ENCODE measurements around the gene SESN1. TPM values are rescaled to one million over a fixed set of nuclear protein-coding genes. Genes with fewer than 3 reads are reported as not detected.

SESN1 gene
- total RNA-seq, 6 experiments from 2014 or later, result 8.7 to 17.1 (median 11.9) TPM

GRCh38 chr6:109082188-109082577 is 12.5 kb downstream of the SESN1 start:
- ATAC-seq, result peak; percentile 19 to 52 (median 42)
- TF ChIP-seq CTCF (IDR thresholded peaks at IDR 0.05), result no peak
- TF ChIP-seq POLR2A (IDR thresholded peaks at IDR 0.05), result no peak
- 89% methylated on average over 1 of the region's 1 CpG for WGBS (ENCODE audit: insufficient coverage, low coverage, low lambda C conversion rate, missing lambda C conversion rate)
- H3K36me3 ChIP-seq, result no peaks in the 10 kb centered on the region
- H3K4me1 ChIP-seq, result peaks cover 0 to under 1% (median 0%) of the 10 kb centered on the region in 4 donors
- no peak overlapping the region for H3K4me3 ChIP-seq
- intact Hi-C loops (cut with DNase I), result no loop called here
- H3K27ac ChIP-seq, result no peak overlapping the region
- H3K9me3 ChIP-seq, result no peaks in the 10 kb centered on the region
- no peak for DNase-seq
- H3K27me3 ChIP-seq, result no peaks in the 10 kb centered on the region

GRCh38 chr6:109081516-109082187 is 13.0 kb downstream of the SESN1 start:
- H3K4me3 ChIP-seq, result no peak overlapping the region
- H3K9me3 ChIP-seq, result no peaks in the 10 kb centered on the region
- 87% methylated on average over 4 of the region's 4 CpGs for WGBS (ENCODE audit: insufficient coverage, low coverage, low lambda C conversion rate, missing lambda C conversion rate)
- no peak for ATAC-seq
- H3K36me3 ChIP-seq, result no peaks in the 10 kb centered on the region
- H3K4me1 ChIP-seq, result no peaks in the 10 kb centered on the region
- TF ChIP-seq POLR2A (IDR thresholded peaks at IDR 0.05) (no peak), CTCF (IDR thresholded peaks at IDR 0.05) (no peak)
- no peak for DNase-seq
- intact Hi-C loops (cut with DNase I), result no loop called here
- H3K27me3 ChIP-seq, result no peaks in the 10 kb centered on the region
- H3K27ac ChIP-seq, result no peak overlapping the region

- no peaks in the 10 kb centered on the region for H3K4me1 ChIP-seq
- no peak for ATAC-seq
- no peak for DNase-seq
- no peaks in the 10 kb centered on the region for H3K27me3 ChIP-seq
- TF ChIP-seq POLR2A (IDR thresholded peaks at IDR 0.05), result no peak
- H3K27ac ChIP-seq, result no peak overlapping the region
- H3K9me3 ChIP-seq, result no peaks in the 10 kb centered on the region
- WGBS (ENCODE audit: insufficient coverage, low coverage, low lambda C conversion rate, missing lambda C conversion rate), result 65% methylated on average over 1 of the region's 1 CpG
- intact Hi-C loops (cut with DNase I), result no loop called here
- H3K36me3 ChIP-seq, result no peaks in the 10 kb centered on the region
- H3K4me3 ChIP-seq, result no peak overlapping the region
These were observed 13.6 kb downstream of the SESN1 start for GRCh38 chr6:109081026-109081425.

GRCh38 chr6:109079981-109080380 is 14.7 kb downstream of the SESN1 start:
- Histone ChIP-seq H3K27ac (no peak overlapping the region), H3K4me1 (no peaks in the 10 kb centered on the region), H3K36me3 (no peaks in the 10 kb centered on the region), H3K9me3 (no peaks in the 10 kb centered on the region), H3K27me3 (no peaks in the 10 kb centered on the region), H3K4me3 (no peak overlapping the region)
- no peak for TF ChIP-seq CTCF (IDR thresholded peaks at IDR 0.05)
- WGBS (ENCODE audit: insufficient coverage, low coverage, low lambda C conversion rate, missing lambda C conversion rate), result 41% methylated on average over 4 of the region's 4 CpGs
- ATAC-seq (no peak), DNase-seq (no peak)
- intact Hi-C loops (cut with DNase I), result no loop called here

GRCh38 chr6:109076377-109076776 is 18.3 kb downstream of the SESN1 start:
- no peak for DNase-seq
- Histone ChIP-seq H3K27ac (no peak overlapping the region), H3K4me1 (no peaks in the 10 kb centered on the region), H3K9me3 (no peaks in the 10 kb centered on the region), H3K4me3 (no peak overlapping the region), H3K27me3 (no peaks in the 10 kb centered on the region), H3K36me3 (no peaks in the 10 kb centered on the region)
- WGBS (ENCODE audit: insufficient coverage, low coverage, low lambda C conversion rate, missing lambda C conversion rate), result 47% methylated on average over 3 of the region's 3 CpGs
- intact Hi-C loops (cut with DNase I), result no loop called here
- no peak for ATAC-seq
- TF ChIP-seq POLR2A (IDR thresholded peaks at IDR 0.05), result no peak
- TF ChIP-seq CTCF (IDR thresholded peaks at IDR 0.05), result no peak

All from right lobe of liver (tissue), 6 donors.